Fibroblast of mammary gland (primary cell): ENCODE measurements around the gene FBXL17.
A peak's percentile ranks its signal among the peaks of the same experiment; 100 is the strongest.

Experiments used
- DNase-seq: peaks from one replicate; pipeline ENCODE4 v3.0.0-alpha.2; 2010; ENCODE audit warnings: low read depth
- H3K4me3 ChIP-seq: 2 replicates; pipeline ENCODE4 v1.5.1; 2011; ENCODE audit warnings: low read depth, mild to moderate bottlenecking, low read length, moderate library complexity; ENCODE audit not compliant: control insufficient read depth
- CTCF ChIP-seq: conservative IDR thresholded peaks from 2 replicates; pipeline ENCODE4 v1.5.1; 2011; ENCODE audit warnings: low read depth, low read length, inconsistent platforms; ENCODE audit not compliant: control insufficient read depth, insufficient read depth

FBXL17 gene

DNA sequence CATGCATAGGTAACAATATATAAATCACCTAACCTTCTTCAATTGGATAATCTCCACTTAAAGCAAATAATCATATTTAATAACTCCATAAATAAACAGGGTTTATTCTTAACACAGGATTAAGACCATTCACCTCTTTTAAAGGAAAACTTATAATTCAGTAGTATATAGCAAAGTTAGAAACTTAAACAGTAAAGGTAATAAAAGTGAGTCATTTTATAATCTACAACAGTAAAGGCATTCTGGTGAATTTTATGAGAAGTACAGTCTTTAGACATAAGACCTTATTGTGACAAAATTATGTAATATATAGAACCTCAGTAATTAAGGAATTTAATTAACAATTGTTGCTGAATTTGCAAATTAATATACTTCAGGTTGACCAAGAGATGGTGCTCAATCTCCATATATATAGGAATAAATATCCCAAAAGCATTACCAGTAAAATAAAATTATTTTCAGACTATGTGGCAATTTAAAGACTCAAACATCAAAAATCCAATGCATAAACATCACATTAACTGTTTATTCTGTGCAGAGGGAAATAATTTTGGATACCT is 84.8 kb downstream of the FBXL17 start:
- no peak overlapping the region for H3K4me3 ChIP-seq
- no peak for DNase-seq
- TF ChIP-seq CTCF: no peak

DNA sequence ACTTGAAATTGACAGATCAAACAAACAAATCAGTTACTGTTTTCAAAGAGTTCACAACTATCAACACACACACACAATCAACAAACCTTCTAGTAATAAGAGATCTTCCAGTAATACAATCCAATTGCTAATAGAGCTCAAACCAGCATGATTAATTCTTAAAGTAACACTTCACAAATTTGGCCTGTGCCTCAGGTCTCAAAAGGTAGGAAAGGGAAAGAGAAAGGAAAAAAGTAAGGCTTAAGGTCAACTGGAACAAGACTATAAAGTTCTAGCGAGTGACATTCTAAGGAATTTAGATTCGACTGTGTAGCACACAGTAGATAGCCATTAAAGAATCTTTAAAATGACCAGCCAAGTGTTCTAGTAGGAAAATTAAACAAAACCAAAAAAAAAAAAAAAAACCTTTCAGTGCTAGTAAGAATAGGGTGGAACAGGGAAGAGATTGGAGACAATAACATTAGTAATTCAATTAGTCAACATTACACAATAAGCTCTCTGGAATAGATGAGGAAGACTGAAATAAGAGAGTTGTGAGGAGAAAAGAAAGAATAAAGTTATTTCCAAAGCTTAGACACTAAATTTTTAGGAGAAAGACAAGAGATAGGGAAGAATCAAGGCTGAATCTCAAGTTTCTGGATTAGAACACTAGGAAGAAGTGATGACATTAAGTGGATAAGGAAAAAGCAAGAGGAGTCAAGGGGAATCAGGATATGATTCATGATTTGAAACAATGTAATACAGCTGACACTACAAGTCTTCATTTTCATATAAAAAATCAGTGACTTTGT is 86.1 kb downstream of the FBXL17 start:
- no peak for TF ChIP-seq CTCF
- no peak overlapping the region for H3K4me3 ChIP-seq
- peak; percentile 56 for DNase-seq

- TF ChIP-seq CTCF: no peak
- no peak for DNase-seq
- H3K4me3 ChIP-seq: no peak overlapping the region
Observed at GRCh38 chr5:108280960-108281569, 100.8 kb downstream of the FBXL17 start.

DNA sequence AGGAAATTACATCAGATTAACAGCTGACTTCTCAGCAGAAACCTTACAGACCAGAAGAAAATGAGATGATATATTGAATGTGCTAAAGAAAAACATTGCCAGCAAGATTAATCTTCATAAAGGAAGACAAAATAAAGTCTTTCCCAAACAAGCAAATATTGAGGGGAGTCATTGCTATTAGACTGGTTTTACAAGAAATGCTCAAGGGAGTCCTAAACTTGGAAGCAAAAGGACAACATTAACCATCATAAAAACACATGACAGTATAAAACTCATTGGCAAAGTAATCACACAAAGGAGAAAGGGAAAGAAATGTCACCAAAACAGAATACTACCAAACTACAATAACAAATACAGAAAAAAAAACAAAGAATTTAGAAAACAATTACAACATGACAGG is 101.7 kb downstream of the FBXL17 start:
- no peak overlapping the region for H3K4me3 ChIP-seq
- TF ChIP-seq CTCF: no peak
- no peak for DNase-seq

- no peak overlapping the region for H3K4me3 ChIP-seq
- no peak for TF ChIP-seq CTCF
- no peak for DNase-seq
Observed at GRCh38 chr5:108278285-108279240, 103.3 kb downstream of the FBXL17 start.
